ENCODE measurements around the gene SEPTIN7.

DNA sequence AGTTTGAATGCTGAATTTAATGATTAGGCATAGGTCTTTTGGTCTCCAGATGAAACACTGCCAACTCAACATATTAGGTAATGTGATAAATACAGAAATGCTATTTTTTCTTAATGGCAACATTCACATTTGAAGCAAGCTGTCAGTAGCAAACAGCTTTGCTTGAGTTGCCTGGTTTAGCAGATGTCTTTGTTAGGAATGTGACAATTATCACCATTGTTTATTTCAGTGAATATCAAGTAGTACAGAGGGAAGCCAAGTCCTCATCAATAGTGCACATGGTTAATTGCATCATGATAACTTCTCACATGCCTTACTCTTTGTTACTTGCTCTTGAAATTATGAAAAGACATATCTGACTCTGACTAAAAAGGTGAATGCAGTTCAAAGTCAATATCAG is 23.7 kb upstream of the SEPTIN7 start:
- TF ChIP-seq EZH2 (IDR thresholded peaks at IDR 0.05; ENCODE audit: borderline replicate concordance, low read depth, low read length, poor library complexity, severe bottlenecking) = no peak
- TF ChIP-seq, protein P1, sequence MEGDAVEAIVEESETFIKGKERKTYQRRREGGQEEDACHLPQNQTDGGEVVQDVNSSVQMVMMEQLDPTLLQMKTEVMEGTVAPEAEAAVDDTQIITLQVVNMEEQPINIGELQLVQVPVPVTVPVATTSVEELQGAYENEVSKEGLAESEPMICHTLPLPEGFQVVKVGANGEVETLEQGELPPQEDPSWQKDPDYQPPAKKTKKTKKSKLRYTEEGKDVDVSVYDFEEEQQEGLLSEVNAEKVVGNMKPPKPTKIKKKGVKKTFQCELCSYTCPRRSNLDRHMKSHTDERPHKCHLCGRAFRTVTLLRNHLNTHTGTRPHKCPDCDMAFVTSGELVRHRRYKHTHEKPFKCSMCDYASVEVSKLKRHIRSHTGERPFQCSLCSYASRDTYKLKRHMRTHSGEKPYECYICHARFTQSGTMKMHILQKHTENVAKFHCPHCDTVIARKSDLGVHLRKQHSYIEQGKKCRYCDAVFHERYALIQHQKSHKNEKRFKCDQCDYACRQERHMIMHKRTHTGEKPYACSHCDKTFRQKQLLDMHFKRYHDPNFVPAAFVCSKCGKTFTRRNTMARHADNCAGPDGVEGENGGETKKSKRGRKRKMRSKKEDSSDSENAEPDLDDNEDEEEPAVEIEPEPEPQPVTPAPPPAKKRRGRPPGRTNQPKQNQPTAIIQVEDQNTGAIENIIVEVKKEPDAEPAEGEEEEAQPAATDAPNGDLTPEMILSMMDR (conservative IDR thresholded peaks at IDR 0.05; ENCODE audit: low read depth, low read length) = no peak

Data from A673 (cell line).